AG04450 (cell line): ENCODE measurements around the gene FIS1. TPM values are rescaled to one million over a fixed set of nuclear protein-coding genes. Genes with fewer than 3 reads are reported as not detected.
"Not testable (repeated sequence)": the region's sequence is repeated elsewhere in the genome, so short reads cannot be mapped to it uniquely, and the experiment has no call there.

Experiments used
- CTCF ChIA-PET: fragments of 300-600, 350-600 bp; formaldehyde crosslinking; extraction: SDS; loops from one replicate; lab custom pipeline; 2022; ENCODE audit warnings: antibody characterized with exemption, inconsistent platforms; lab: Charles Lee
- POLR2A ChIA-PET: fragments of 350-600 bp; formaldehyde crosslinking; extraction: SDS; loops from one replicate; lab custom pipeline; 2021; ENCODE audit warnings: antibody characterized with exemption, inconsistent platforms; lab: Yijun Ruan, JAX
- DNase-seq: peaks from one replicate; pipeline ENCODE4 v3.0.0-alpha.2; 2011; ENCODE audit warnings: low read depth, low spot score
- H3K27ac ChIP-seq: one replicate; pipeline ENCODE4 v1.5.1; 2012; ENCODE audit warnings: low read depth, low read length, control low read depth
- H3K27me3 ChIP-seq: one replicate; pipeline ENCODE4 v1.6.0; 2012; ENCODE audit warnings: low read length; ENCODE audit not compliant: control insufficient read depth, insufficient read depth
- H3K4me3 ChIP-seq: 2 replicates; pipeline ENCODE4 v1.5.1; 2011; ENCODE audit warnings: mild to moderate bottlenecking, low read depth, low read length, control low read depth
- H3K9me3 ChIP-seq: 2 replicates; pipeline ENCODE4 v1.5.1; 2012; ENCODE audit warnings: low read length; ENCODE audit not compliant: control insufficient read depth, insufficient read depth
- CTCF ChIP-seq: IDR thresholded peaks from 2 replicates; pipeline ENCODE4 v1.5.1; 2011; ENCODE audit warnings: low read depth, low read length, control low read depth, inconsistent platforms
- polyA plus RNA-seq: library from polyadenylated mRNA; depleted of rRNA; stranded (reverse); fragments of >200 nt; gene quantifications from 2 replicates; pipeline ENCODE4 v1.2.3, GENCODE V29; 2011

The FIS1 gene
- polyA plus RNA-seq, 1 experiment, result 170 TPM

- CTCF ChIA-PET, result interaction anchor here (1.2 kb wide), 1 partner anchor 122 kb away, joined by 4 read pairs; no protein-coding TSS in a partner anchor
- no peak overlapping the region for H3K27ac ChIP-seq
- POLR2A ChIA-PET, result no interaction called here
- no peak overlapping the region for H3K4me3 ChIP-seq
- H3K27me3 ChIP-seq, result peaks cover 7% of the 10 kb centered on the region
- no peak for TF ChIP-seq CTCF
- no peak for DNase-seq
- no peaks in the 10 kb centered on the region for H3K9me3 ChIP-seq
Observed at GRCh38 chr7:101265622-101266516, 21.0 kb upstream of the FIS1 start.

GRCh38 chr7:101264102-101264706, 19.3 kb upstream of the FIS1 start:
- CTCF ChIA-PET, result interaction anchor here (0.5 kb wide), 1 partner anchor 186 kb away, joined by 4 read pairs; no protein-coding TSS in a partner anchor
- H3K27ac ChIP-seq, POLR2A ChIA-PET, H3K9me3 ChIP-seq, H3K4me3 ChIP-seq, H3K27me3 ChIP-seq, DNase-seq: not testable (repeated sequence)

GRCh38 chr7:101258243-101258731, 13.4 kb upstream of the FIS1 start:
- H3K9me3 ChIP-seq, result no peaks in the 10 kb centered on the region
- CTCF ChIA-PET, result interaction anchor here (0.6 to 1.2 kb wide), 4 partner anchors 24 to 200 kb away, joined by 3 to 5 read pairs (median 3); no protein-coding TSS in a partner anchor
- DNase-seq, result no peak
- H3K27me3 ChIP-seq, result peaks cover 15% of the 10 kb centered on the region
- no peak overlapping the region for H3K27ac ChIP-seq
- no peak overlapping the region for H3K4me3 ChIP-seq
- TF ChIP-seq CTCF, result no peak
- POLR2A ChIA-PET, result no interaction called here

GRCh38 chr7:101255796-101256195, 10.9 kb upstream of the FIS1 start:
- no peaks in the 10 kb centered on the region; the same call in 1 of the 2 replicates for H3K9me3 ChIP-seq
- H3K27ac ChIP-seq, result no peak overlapping the region
- peaks cover 13% of the 10 kb centered on the region for H3K27me3 ChIP-seq
- H3K4me3 ChIP-seq, result no peak overlapping the region
- TF ChIP-seq CTCF, result no peak
- ChIA-PET CTCF (interaction anchor here (1.7 to 2.2 kb wide), 2 partner anchors 11 to 27 kb away, joined by 4 to 11 read pairs; partner anchors contain the start of gene FIS1), POLR2A (no interaction called here)
- DNase-seq, result no peak

- H3K9me3 ChIP-seq, H3K27me3 ChIP-seq, H3K4me3 ChIP-seq, POLR2A ChIA-PET, H3K27ac ChIP-seq, DNase-seq: not testable (repeated sequence)
- CTCF ChIA-PET, result interaction anchor here (0.5 to 1.3 kb wide), 5 partner anchors 9 to 109 kb away, joined by 3 to 6 read pairs (median 5); no protein-coding TSS in a partner anchor
Observed at GRCh38 chr7:101253199-101253598, 8.3 kb upstream of the FIS1 start.
